Measurements from ENCODE around the gene LAMTOR2.

Gene LAMTOR2

DNA sequence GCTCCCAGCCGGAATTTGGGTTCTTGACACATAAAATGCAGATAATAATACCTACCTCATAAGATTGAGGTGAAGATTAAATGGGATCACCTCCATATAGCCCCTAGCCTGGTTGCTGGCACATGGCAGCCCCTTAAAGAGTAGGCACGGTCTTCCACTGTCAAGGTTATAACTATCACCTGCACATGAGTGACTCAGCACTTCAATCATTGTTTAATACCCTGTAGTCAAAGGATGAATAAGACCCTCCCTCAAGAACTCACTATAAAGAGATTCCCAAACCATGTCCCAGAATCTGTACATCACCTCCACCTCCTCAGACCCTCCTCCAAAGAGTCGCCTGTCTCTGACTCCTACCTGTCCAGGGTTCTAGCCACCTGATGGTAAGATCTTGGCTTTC is 53.5 kb downstream of the LAMTOR2 start:
- Histone ChIP-seq H3K27me3 (ENCODE audit: insufficient read depth, low read depth) (no peaks in the 10 kb centered on the region), H3K79me2 (ENCODE audit: insufficient read depth, low read depth) (no peaks in the 10 kb centered on the region), H3K4me2 (no peak overlapping the region), H4K20me1 (ENCODE audit: insufficient read depth) (no peaks in the 10 kb centered on the region), H3K27ac (no peak overlapping the region; the same call in 1 of the 2 replicates), H3K4me1 (ENCODE audit: low read depth, poor library complexity, severe bottlenecking) (peaks cover 53% of the 10 kb centered on the region), H2AFZ (ENCODE audit: low read depth) (no peak overlapping the region), H3K4me3 (IDR thresholded peaks at IDR 0.05; ENCODE audit: insufficient read depth, low read depth, low read length) (no peak overlapping the region), H3K36me3 (ENCODE audit: insufficient read depth) (no peaks in the 10 kb centered on the region), H3K9ac (no peak overlapping the region)
- TF ChIP-seq, protein P1, sequence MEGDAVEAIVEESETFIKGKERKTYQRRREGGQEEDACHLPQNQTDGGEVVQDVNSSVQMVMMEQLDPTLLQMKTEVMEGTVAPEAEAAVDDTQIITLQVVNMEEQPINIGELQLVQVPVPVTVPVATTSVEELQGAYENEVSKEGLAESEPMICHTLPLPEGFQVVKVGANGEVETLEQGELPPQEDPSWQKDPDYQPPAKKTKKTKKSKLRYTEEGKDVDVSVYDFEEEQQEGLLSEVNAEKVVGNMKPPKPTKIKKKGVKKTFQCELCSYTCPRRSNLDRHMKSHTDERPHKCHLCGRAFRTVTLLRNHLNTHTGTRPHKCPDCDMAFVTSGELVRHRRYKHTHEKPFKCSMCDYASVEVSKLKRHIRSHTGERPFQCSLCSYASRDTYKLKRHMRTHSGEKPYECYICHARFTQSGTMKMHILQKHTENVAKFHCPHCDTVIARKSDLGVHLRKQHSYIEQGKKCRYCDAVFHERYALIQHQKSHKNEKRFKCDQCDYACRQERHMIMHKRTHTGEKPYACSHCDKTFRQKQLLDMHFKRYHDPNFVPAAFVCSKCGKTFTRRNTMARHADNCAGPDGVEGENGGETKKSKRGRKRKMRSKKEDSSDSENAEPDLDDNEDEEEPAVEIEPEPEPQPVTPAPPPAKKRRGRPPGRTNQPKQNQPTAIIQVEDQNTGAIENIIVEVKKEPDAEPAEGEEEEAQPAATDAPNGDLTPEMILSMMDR (conservative IDR thresholded peaks at IDR 0.05; ENCODE audit: low read depth, low read length) = no peak
